Right atrium auricular region (tissue), 2 donors: ENCODE data around the gene SWI5. TPM values are rescaled to one million over a fixed set of nuclear protein-coding genes. Genes with fewer than 3 reads are reported as not detected.

Experiments used
- DNase-seq: peaks from one replicate; pipeline ENCODE4 v3.0.0-alpha.2; 2019; ENCODE audit warnings: low spot score
- H3K27ac ChIP-seq, 2 donors: fragments of 200-600 bp; sonication (generic); 1 replicate in 1 of 2; 2 replicates in 1 of 2; pipeline ENCODE4 v1.5.1; 2016 to 2019
- H3K27me3 ChIP-seq, 2 donors: fragments of 200-600 bp; sonication (generic); one replicate each; pipeline versions ENCODE4 v1.5.1 to v1.6.0; 2017 to 2019
- H3K36me3 ChIP-seq: fragments of 200-600 bp; sonication (generic); one replicate; pipeline ENCODE4 v1.5.1; 2016
- H3K4me1 ChIP-seq, 2 donors: fragments of 200-600 bp; sonication (generic); one replicate each; pipeline versions ENCODE4 v1.5.1 to v1.6.0; 2017 to 2019
- H3K4me3 ChIP-seq, 2 donors: fragments of 200-600 bp; sonication (generic); 1 replicate in 1 of 2; 2 replicates in 1 of 2; pipeline ENCODE4 v1.5.1; 2017 to 2019; ENCODE audit warnings: mild to moderate bottlenecking in 1 of 2, moderate library complexity in 1 of 2
- H3K9me3 ChIP-seq, 2 donors: fragments of 200-600 bp; sonication (generic); one replicate each; pipeline ENCODE4 v1.5.1; 2019
- CTCF ChIP-seq, 2 donors: fragments of 200-600 bp; sonication (generic); IDR thresholded peaks; one replicate each; pipeline ENCODE4 v1.5.1; 2019; ENCODE audit warnings: antibody characterized with exemption in 2 of 2
- microRNA counts, 2 donors: library from miRNA; unstranded; fragments of <30 nt; microRNA quantifications; one replicate each; lab custom pipeline; 2016 to 2017
- microRNA-seq, 2 donors: library from miRNA; unstranded; fragments of <30 nt; microRNA quantifications; one replicate each; pipeline ENCODE4, GENCODE V29; 2016 to 2017; ENCODE audit warnings: borderline number of aligned reads in 2 of 2, borderline replicate concordance in 1 of 2
- total RNA-seq, 2 donors: library from RNA; depleted of rRNA; stranded (reverse); fragments of >200 nt; gene quantifications; one replicate each; pipeline ENCODE4 v1.1.0, GENCODE V29; 2016

Gene SWI5
- total RNA-seq, 2 donors from 2014 or later = 21.5 to 23.0 TPM

- peaks cover 4% of the 10 kb centered on the region for H3K36me3 ChIP-seq
These were observed 49.6 kb downstream of the SWI5 start for GRCh38 chr9:128325629-128326028.

DNA sequence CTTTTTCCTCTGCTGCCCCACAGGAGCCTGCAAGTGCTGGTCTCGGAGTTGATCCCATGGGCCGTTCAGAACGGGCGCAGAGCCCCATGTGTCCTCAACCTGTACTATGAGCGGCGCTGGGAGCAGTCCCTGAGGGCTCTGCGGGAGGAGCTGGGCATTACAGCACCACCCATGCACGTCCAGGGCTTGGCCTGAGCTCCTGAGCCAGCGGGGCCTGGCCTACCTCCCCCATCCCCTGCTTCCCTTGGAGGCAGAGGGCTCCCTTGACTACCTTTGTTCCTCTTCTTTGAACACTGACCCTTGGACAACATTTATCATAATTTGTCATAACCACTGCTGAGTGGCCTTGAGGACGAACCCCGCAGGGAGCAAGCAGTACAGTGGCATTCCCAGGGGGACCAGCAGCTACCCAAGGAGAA lies 57.4 kb downstream of the SWI5 start:
- Histone ChIP-seq H3K4me1 (no peaks in the 10 kb centered on the region), H3K36me3 (no peaks in the 10 kb centered on the region), H3K27ac (no peak overlapping the region), H3K9me3 (no peaks in the 10 kb centered on the region), H3K4me3 (no peak overlapping the region), H3K27me3 (no peaks in the 10 kb centered on the region)
- no peak for DNase-seq
- no peak for TF ChIP-seq CTCF (IDR thresholded peaks at IDR 0.05)

More at GRCh38 chr9:128325629-128326028, 49.6 kb downstream of the SWI5 start:
- H3K27me3 ChIP-seq = no peaks in the 10 kb centered on the region
- no peak for TF ChIP-seq CTCF (IDR thresholded peaks at IDR 0.05)
- H3K9me3 ChIP-seq = no peaks in the 10 kb centered on the region
- peak overlapping the region; percentile 32 to 57 for H3K27ac ChIP-seq
- no peak for DNase-seq
- H3K4me1 ChIP-seq = peaks cover 0 to 38% of the 10 kb centered on the region in 2 donors
- H3K4me3 ChIP-seq = no peak overlapping the region

GRCh38 chr9:128335161-128335560 lies 59.1 kb downstream of the SWI5 start:
- Histone ChIP-seq H3K27me3 (no peaks in the 10 kb centered on the region), H3K4me1 (peaks cover 0 to 4% of the 10 kb centered on the region in 2 donors), H3K9me3 (no peaks in the 10 kb centered on the region), H3K36me3 (no peaks in the 10 kb centered on the region), H3K27ac (no peak overlapping the region), H3K4me3 (no peak overlapping the region)
- no peak for TF ChIP-seq CTCF (IDR thresholded peaks at IDR 0.05)
- DNase-seq = no peak

- Histone ChIP-seq H3K4me1 (peaks cover 0 to 6% of the 10 kb centered on the region in 2 donors), H3K27me3 (no peaks in the 10 kb centered on the region), H3K4me3 (no peak overlapping the region), H3K36me3 (no peaks in the 10 kb centered on the region), H3K27ac (no peak overlapping the region), H3K9me3 (no peaks in the 10 kb centered on the region)
- no peak for DNase-seq
- TF ChIP-seq CTCF (IDR thresholded peaks at IDR 0.05) = no peak
These were observed 59.8 kb downstream of the SWI5 start for GRCh38 chr9:128335914-128336313.

GRCh38 chr9:128337936-128338335 lies 61.9 kb downstream of the SWI5 start:
- DNase-seq = no peak
- Histone ChIP-seq H3K36me3 (peaks cover 3% of the 10 kb centered on the region), H3K27ac (no peak overlapping the region), H3K27me3 (no peaks in the 10 kb centered on the region), H3K9me3 (no peaks in the 10 kb centered on the region), H3K4me1 (peaks cover 0 to 15% of the 10 kb centered on the region in 2 donors), H3K4me3 (no peak overlapping the region)
- TF ChIP-seq CTCF (IDR thresholded peaks at IDR 0.05) = no peak

MicroRNA genes within 50 kb of the gene (microRNA counts, 767-probe panel; counts per million panel counts)
- microRNA hsa-miR-199b-5p (lab: Ali Mortazavi, UCI) (3,882 to 8,088 counts per million in 2 donors), microRNA hsa-miR-3154 (lab: Ali Mortazavi, UCI) (0 to 31.0 counts per million in 2 donors)

Small RNAs within 50 kb of the gene (microRNA-seq; reads per million reads assigned to microRNA genes)
- gene MIR199B = 573 to 1,774 reads per million in 2 donors
- gene MIR3154 = 0.71 to 2.1 reads per million in 2 donors

Other genes starting within 250 kb of the SWI5 start
- gene NAIF1, start 209.0 kb upstream of the SWI5 start, total RNA-seq = 1 to 10 TPM; 5.8 to 8.2 TPM
- 10 to 100 TPM in 1 of 2 donors, 1 to 10 TPM in 1; 8.2 to 11.8 TPM for gene SLC25A25, start 208.0 kb upstream of the SWI5 start, total RNA-seq
- 100 to 1,000 TPM; 114 to 118 TPM for gene PTGES2, start 148.5 kb upstream of the SWI5 start, total RNA-seq
- not detected for gene LCN2, start 126.8 kb upstream of the SWI5 start, total RNA-seq
- gene BBLN, start 116.0 kb upstream of the SWI5 start, total RNA-seq = 100 to 1,000 TPM; 219 to 362 TPM
- 10 to 100 TPM; 41.6 to 45.9 TPM for gene CIZ1, start 84.7 kb upstream of the SWI5 start, total RNA-seq
- gene DNM1, start 72.9 kb upstream of the SWI5 start, total RNA-seq = 1 to 10 TPM; 2.5 to 3.9 TPM
- 10 to 100 TPM; 83.3 to 91.6 TPM for gene GOLGA2, start 269 bp upstream of the SWI5 start, total RNA-seq
- gene TRUB2, start 46.2 kb downstream of the SWI5 start, total RNA-seq = 10 to 100 TPM in 1 of 2 donors, 1 to 10 TPM in 1; 9.3 to 10.2 TPM
- 10 to 100 TPM; 31.4 to 33.6 TPM for gene COQ4, start 46.6 kb downstream of the SWI5 start, total RNA-seq
- 10 to 100 TPM; 16.6 to 26.9 TPM for gene SLC27A4, start 64.3 kb downstream of the SWI5 start, total RNA-seq
- gene URM1, start 95.1 kb downstream of the SWI5 start, total RNA-seq = 10 to 100 TPM; 34.0 to 37.3 TPM
- gene CERCAM, start 144.6 kb downstream of the SWI5 start, total RNA-seq = 10 to 100 TPM; 13.3 to 15.8 TPM
- 10 to 100 TPM in 1 of 2 donors, 1 to 10 TPM in 1; 9.7 to 12.1 TPM for gene ODF2, start 179.7 kb downstream of the SWI5 start, total RNA-seq
- 10 to 100 TPM; 14.4 to 18.1 TPM for gene GLE1, start 228.4 kb downstream of the SWI5 start, total RNA-seq